Left forelimb (tissue), 1 donor: ENCODE measurements around the gene NTN5.
A peak's percentile ranks its signal among the peaks of the same experiment; 100 is the strongest.
"Not testable (repeated sequence)": the region's sequence is repeated elsewhere in the genome, so short reads cannot be mapped to it uniquely, and the experiment has no call there.

ENCODE experiments used
- DNase-seq: peaks from one replicate; pipeline ENCODE4 v3.0.0-alpha.2; 2018; ENCODE audit warnings: low spot score

The NTN5 gene, protein sequence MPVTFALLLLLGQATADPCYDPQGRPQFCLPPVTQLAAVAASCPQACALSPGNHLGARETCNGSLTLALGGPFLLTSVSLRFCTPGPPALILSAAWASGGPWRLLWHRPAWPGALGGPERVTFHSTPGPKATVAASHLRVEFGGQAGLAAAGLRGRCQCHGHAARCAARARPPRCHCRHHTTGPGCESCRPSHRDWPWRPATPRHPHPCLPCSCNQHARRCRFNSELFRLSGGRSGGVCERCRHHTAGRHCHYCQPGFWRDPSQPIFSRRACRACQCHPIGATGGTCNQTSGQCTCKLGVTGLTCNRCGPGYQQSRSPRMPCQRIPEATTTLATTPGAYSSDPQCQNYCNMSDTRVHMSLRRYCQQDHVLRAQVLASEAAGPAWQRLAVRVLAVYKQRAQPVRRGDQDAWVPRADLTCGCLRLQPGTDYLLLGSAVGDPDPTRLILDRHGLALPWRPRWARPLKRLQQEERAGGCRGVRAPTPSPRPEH

GRCh38 chr19:48672994-48673393 lies at the start of gene NTN5:
Gene NTN5, minus strand, starts transcription at chr19:48673017. Its CDS starts 2,031 bp downstream, at chr19:48670986.
- DNase-seq: no peak

DNA sequence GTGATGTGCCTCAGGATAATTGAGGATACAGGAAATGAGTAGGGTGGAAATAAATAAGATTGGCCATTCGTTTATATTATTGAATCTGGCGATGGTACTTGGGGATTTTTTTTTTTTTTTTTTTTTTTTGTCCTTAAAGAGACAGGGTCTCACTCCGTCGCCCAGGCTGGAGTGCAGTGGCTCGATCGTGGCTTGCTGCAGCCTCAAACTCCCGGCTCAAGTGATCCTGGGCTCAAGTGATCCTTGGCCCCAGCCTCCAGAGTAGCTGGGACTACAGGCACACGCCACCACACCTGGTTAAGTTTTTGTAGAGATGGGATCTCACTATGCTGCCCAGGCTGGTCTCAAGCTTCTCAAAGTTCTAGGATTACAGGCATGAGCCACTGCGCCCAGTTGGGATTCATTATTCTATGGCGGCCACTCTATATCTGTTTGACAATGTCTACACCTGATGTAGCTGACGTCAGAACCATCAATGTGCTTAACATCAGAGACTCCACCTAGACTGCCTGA lies 49.4 kb upstream of the NTN5 start:
- no peak for DNase-seq

DNA sequence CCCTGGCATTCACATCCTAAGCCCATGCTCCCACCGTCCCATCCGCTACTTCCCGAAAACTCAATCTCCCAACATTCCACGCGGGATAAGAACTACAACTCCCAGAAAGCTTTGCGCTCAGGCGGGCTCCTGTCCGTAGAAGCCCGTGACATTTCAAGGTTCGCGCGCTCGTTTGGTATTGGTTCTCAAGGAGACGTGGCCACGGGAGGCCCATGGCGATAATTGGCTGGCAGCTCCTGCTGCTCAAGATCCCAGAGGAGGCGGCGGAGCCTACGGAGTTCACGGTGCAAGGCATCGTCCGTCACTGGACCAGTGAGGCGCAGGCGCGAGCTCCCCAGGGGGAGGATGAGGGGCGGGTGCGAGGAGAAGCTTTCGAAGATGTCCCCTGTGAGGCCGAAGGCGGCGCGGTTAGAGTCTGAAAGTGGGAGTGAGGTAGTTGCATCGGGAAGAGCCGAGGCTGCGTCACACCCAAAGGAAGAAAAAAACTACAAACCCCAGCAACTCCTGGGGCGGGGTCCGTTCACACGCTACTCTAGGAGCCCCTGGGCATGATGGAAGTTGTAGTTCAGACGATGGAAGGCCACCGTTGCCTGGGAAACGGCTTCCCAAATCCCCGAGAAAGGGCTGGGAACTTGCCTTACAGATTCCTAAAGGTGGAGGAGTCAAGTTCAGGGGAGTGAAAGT lies 47.9 kb upstream of the NTN5 start:
- DNase-seq: peak; percentile 99

GRCh38 chr19:48720251-48720612 lies 47.4 kb upstream of the NTN5 start:
- DNase-seq: no peak

GRCh38 chr19:48719263-48720171 lies 46.7 kb upstream of the NTN5 start, which contains the start of gene MAMSTR:
Gene MAMSTR, minus strand, starts transcription at chr19:48719725. Its CDS starts 694 bp downstream, at chr19:48719031.
- peak; percentile 77 for DNase-seq

DNA sequence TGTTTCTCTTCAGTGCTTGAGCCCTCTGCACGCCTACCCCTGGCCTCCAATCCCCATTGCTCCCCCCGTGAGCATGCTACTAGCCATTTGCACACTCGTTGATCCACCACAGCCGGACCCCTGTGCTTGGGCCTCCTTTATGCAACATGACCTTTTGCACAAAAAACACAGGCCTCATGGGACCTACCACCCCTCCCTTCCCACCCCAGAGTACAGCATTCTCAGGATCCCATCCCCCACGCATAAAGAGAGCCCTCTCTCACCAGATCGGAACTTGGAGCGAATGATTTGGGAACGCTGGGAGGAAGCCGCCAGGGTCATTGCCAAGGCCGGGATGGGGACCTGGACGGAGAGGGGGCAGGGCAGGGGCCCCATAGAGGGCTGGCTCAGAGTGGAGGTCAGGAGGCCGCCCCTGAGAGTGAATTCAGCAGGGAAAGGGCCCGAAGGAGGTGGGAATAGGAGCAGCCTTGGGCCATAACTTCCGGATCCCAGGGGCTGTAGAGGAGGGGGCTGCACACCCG lies 46.0 kb upstream of the NTN5 start:
- DNase-seq: no peak

GRCh38 chr19:48718106-48718505 lies 45.3 kb upstream of the NTN5 start:
- not testable (repeated sequence) for DNase-seq

DNA sequence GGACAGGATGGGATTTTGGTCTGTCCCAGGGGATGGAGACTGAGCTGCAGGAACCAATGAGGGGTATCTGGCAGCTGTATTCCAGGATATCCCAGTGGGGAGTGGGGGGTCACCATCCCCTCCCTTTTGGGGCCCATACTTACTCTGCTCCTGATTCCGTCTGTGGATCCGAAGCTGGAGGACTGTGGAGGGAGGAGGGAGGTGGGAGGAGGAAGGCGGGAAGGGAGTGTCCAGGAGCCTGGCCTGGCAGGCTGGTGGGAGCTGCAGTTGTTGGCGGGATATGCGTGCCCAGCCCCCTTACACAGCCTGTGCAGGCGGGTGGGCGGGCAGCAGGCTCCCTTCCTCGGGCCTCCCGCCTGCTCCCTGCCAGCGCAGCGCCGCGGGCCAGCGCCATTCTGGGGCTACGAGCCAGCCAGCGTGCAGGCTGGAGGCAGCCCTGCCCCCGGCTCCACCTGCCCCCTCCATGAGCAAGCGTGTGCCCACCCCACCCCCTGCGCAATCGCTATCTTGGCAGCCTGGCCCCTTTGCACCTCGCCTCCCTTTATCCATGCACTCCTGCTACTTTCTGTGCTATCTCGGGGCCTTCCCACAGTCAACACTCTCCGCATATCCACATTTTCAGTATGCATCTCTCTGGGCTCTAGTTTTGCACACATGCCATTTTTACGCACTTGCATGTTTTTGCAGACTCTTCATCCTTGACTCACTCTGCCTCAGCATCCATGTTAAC lies 43.9 kb upstream of the NTN5 start:
- peak; percentile 92 for DNase-seq

- no peak for DNase-seq
These were observed 42.9 kb upstream of the NTN5 start for GRCh38 chr19:48715681-48716171.

GRCh38 chr19:48714759-48715675 lies 42.2 kb upstream of the NTN5 start:
- no peak for DNase-seq

DNA sequence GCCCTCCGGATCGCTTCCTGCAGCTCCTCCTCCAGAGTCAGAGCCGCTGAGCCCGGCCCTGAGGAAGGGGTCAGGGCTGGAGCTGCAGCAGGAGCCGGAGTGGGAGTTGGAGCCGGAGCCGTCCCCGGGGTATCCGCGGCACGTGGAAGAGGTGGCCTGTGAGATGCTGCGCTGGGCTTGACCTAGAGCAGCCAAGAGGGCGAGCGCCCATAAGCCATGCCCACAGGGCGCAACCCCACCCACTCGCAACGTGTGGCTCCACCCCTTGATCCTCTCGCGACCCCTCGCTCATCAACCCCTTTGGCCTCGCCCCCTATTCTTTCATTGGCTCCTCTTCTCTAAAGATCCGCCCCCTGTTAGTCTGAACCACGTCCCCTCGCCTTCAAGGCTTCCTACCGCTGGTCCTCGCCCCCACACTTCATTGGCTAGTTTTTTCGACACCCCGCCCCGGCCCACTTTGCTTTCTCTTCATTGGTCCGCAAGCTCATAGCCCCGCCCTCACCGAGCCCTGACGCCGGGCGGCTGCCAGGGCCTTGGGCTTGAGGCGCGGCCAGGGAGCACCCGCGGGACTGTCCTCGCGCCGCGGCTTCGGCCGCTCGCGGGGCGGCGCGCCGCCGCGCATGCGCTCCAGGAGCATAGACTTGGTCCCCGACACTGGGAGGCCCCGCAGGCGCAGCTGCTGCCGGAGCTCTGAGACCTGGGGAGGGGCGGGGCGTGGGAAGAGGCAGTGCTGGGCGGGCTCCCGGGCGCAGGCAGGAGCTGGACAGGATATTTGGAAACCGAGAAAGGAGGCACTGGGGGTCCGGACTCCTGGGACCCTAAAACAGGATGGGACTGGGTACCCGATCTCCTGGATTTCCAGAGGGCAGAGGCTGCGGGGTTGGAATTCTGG lies 41.3 kb upstream of the NTN5 start:
- DNase-seq: peak; percentile 99

DNA sequence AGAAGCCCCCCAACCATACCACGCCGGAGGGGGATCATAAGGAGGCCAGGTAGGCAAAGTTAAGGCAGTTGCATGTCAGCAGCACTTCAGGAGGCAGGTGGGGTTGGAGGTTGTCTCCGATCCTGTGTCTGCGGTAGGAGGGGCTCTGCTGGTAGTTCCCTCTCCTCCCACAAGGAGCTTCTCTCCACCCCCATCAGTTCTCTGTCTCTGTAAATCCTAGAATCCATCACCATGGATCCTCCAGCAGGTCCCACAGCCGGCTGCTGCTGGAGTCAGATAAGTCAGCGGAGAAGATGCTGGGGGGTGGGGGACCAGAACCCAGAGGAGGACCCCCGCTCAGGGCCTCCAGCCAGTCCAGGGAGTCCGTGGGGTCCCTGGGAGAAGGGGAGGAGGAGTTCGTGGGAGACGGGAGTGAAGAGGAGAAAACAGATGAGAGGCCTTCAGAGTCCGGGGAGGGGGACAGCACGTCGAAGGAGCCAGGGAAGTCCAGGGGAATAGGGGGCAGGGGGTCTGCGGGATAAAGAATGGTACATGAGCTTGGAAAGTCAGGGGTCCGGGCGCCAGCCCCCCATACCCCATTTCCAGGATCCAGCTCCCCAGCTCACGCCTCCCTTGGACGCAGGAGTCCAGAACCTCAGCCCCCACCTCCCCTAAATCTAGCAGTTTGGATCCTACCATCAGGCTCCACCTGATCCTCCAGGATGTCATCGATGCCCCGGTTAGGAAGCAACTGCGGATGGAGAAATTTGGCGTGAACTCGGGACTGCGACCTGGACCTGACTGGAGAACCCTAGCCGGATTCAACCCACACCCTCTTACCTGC lies 40.4 kb upstream of the NTN5 start:
- DNase-seq: no peak

- DNase-seq: no peak
These were observed 38.4 kb upstream of the NTN5 start for GRCh38 chr19:48711106-48711662.

DNA sequence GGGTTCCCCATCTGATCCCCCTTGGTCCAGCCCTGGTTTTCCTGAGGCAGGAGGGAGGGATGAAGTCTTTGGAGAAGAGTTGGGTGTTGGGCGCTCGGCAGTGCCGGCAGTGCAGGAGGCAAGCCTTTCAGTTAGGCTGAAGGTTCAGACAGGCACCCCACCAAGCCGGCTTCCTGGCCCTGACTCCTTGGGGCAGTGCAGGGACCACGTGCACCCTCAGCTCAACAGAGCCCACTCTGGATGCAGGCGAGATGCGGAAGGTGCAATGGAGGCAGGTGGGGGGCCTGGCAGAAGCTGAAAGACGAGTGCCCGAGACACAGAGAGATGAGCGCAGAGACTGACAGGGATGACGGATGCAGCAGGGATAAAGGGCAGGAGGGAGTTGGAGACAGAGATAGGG lies 35.7 kb upstream of the NTN5 start:
- DNase-seq: no peak

DNA sequence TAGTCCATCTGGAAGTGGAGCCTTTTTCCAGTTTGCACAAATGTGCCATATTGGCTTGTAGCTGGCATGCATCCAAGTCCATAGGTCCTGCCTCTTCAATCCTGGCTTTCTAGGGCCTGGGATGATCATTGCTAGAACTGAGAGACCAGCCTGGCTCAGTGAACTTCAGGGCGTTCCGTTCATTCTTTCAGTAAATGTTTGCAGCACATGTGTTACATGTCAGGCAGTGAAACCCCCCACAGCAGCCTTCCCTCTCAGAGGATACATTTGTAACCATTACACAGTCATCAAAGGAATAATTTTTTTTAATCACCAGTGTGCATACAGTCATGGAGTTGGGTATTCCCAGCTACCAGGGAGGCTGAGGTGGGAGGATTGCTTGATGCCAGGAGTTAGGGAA lies 32.6 kb upstream of the NTN5 start:
- DNase-seq: no peak

DNA sequence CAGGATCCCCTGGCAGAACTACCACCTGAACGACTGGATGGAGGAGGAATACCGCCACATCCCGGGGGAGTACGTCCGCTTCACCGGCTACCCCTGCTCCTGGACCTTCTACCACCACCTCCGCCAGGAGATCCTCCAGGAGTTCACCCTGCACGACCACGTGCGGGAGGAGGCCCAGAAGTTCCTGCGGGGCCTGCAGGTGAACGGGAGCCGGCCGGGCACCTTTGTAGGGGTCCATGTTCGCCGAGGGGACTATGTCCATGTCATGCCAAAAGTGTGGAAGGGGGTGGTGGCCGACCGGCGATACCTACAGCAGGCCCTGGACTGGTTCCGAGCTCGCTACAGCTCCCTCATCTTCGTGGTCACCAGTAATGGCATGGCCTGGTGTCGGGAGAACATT lies 30.5 kb upstream of the NTN5 start:
- DNase-seq: no peak

DNA sequence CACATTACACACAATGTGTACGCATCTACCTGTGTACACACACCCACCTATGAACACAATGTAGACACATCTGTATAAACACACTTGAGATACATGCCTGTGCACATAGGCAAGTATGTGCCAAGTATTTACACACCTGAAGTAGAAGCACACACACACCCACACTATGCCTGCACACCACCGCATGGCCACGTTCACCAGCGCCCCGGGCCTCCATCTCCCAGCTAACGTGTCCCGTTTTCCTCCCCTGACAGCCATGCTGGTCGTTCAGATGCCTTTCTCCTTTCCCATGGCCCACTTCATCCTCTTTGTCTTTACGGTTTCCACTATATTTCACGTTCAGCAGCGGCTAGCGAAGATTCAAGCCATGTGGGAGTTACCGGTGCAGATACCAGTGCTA lies 29.9 kb upstream of the NTN5 start:
- no peak for DNase-seq

- DNase-seq: no peak
These were observed 25.2 kb upstream of the NTN5 start for GRCh38 chr19:48698046-48698445.
